COLO829 (cell line): ENCODE results near the gene OARD1.

Experiments
- DNase-seq: peaks from one replicate; pipeline ENCODE4 v3.0.0; 2012; ENCODE audit warnings: low spot score

OARD1 gene

GRCh38 chr6:41047745-41048732, 24.1 kb downstream of the OARD1 start:
- no peak for DNase-seq

GRCh38 chr6:41047306-41047705, 24.9 kb downstream of the OARD1 start:
- DNase-seq, result no peak

- DNase-seq, result no peak
These were observed 26.1 kb downstream of the OARD1 start for GRCh38 chr6:41046084-41046483.

GRCh38 chr6:41045664-41046063, 26.5 kb downstream of the OARD1 start:
- DNase-seq, result no peak

- no peak for DNase-seq
These were observed 29.0 kb downstream of the OARD1 start for GRCh38 chr6:41043151-41043550.

- no peak for DNase-seq
These were observed 29.7 kb downstream of the OARD1 start, which contains the start of gene TSPO2 for GRCh38 chr6:41042226-41043055. Gene TSPO2 (plus strand): TSS chr6:41042467. CDS start chr6:41042986, 519 bp downstream.

- DNase-seq, result no peak
These were observed 31.1 kb downstream of the OARD1 start for GRCh38 chr6:41040940-41041536.

- DNase-seq, result peak; percentile 63
These were observed 31.8 kb downstream of the OARD1 start for GRCh38 chr6:41040101-41040939.

- DNase-seq, result peak; percentile 67
These were observed 32.8 kb downstream of the OARD1 start, which contains the start of gene UNC5CL for GRCh38 chr6:41039060-41039998. Gene UNC5CL (minus strand): TSS chr6:41039221. CDS start chr6:41035074, 4,147 bp downstream.

GRCh38 chr6:41038205-41038604, 34.0 kb downstream of the OARD1 start:
- no peak for DNase-seq

- no peak for DNase-seq
These were observed 34.9 kb downstream of the OARD1 start for GRCh38 chr6:41037107-41037900.

GRCh38 chr6:41036601-41037000, 35.6 kb downstream of the OARD1 start:
- DNase-seq, result peak; percentile 72

- DNase-seq, result peak; percentile 75
These were observed 36.0 kb downstream of the OARD1 start for GRCh38 chr6:41036186-41036585.

GRCh38 chr6:41033776-41034175, 38.4 kb downstream of the OARD1 start:
- no peak for DNase-seq

GRCh38 chr6:41032830-41033229, 39.3 kb downstream of the OARD1 start:
- DNase-seq, result no peak

- no peak for DNase-seq
These were observed 43.4 kb downstream of the OARD1 start for GRCh38 chr6:41028561-41029412.

- DNase-seq, result peak; percentile 83
These were observed 44.2 kb downstream of the OARD1 start for GRCh38 chr6:41027799-41028560.
